CD4-positive, alpha-beta T cell (primary cell): ENCODE results near the gene PIGH. TPM values are rescaled to one million over a fixed set of nuclear protein-coding genes. Genes with fewer than 3 reads are reported as not detected.
A peak's percentile ranks its signal among the peaks of the same experiment; 100 is the strongest.

Source experiments
- ATAC-seq: fragments of 200-7000 bp; cut with Tn5 transposase; one replicate; pipeline ENCODE4 v1.10.0; 2022; ENCODE audit warnings: mild to moderate bottlenecking; ENCODE audit not compliant: poor library complexity
- CTCF ChIA-PET: fragments of 350-600 bp; sonication (Branson Sonifier 250); formaldehyde crosslinking; loops from one replicate; lab custom pipeline; 2021; ENCODE audit warnings: antibody characterized with exemption, inconsistent platforms; lab: Charles Lee
- POLR2A ChIA-PET: fragments of 350-600 bp; sonication (Branson Sonifier 250); formaldehyde crosslinking; loops from one replicate; lab custom pipeline; 2021; ENCODE audit warnings: antibody characterized with exemption, inconsistent platforms; lab: Charles Lee
- DNase-seq, 14 experiments: peaks; one replicate each; pipeline ENCODE4 v3.0.0-alpha.2; 2013 to 2020; ENCODE audit warnings: mixed read lengths in 2 of 14
- H3K27ac ChIP-seq, 2 donors: one replicate each; pipeline versions ENCODE4 v1.5.1 to v1.7.0; 2013; ENCODE audit warnings: low read length in 2 of 2, low read depth in 1 of 2, mild to moderate bottlenecking in 1 of 2
- H3K27me3 ChIP-seq, 2 experiments: 1 replicate in 1 of 2; 2 replicates in 1 of 2; pipeline versions ENCODE4 v1.6.1 to v1.7.0; 2013; ENCODE audit warnings: low read length in 2 of 2, control low read depth in 1 of 2, mild to moderate bottlenecking in 1 of 2, moderate library complexity in 1 of 2; ENCODE audit not compliant: insufficient read depth in 2 of 2, control insufficient read depth in 1 of 2
- H3K36me3 ChIP-seq: one replicate; pipeline ENCODE4 v1.6.1; 2013; ENCODE audit warnings: low read length, control low read depth; ENCODE audit not compliant: insufficient read depth
- H3K4me1 ChIP-seq: one replicate; pipeline ENCODE4 v1.6.1; 2013; ENCODE audit warnings: low read length, control low read depth; ENCODE audit not compliant: insufficient read depth
- H3K4me3 ChIP-seq: one replicate; pipeline ENCODE4 v1.5.1; 2013; ENCODE audit warnings: mild to moderate bottlenecking, low read length, moderate library complexity
- H3K9me3 ChIP-seq, 2 experiments: 1 replicate in 1 of 2; 2 replicates in 1 of 2; pipeline versions ENCODE4 v1.6.1 to v1.7.0; 2013; ENCODE audit warnings: low read length in 2 of 2, mild to moderate bottlenecking in 2 of 2, control low read depth in 1 of 2, moderate library complexity in 1 of 2; ENCODE audit not compliant: control insufficient read depth in 1 of 2, insufficient read depth in 1 of 2
- H3K27ac Mint-ChIP-seq: one replicate; pipeline ENCODE4 v1.8.0; 2020; ENCODE audit warnings: mixed read lengths
- H3K27me3 Mint-ChIP-seq: one replicate; pipeline ENCODE4 v1.8.0; 2021; ENCODE audit warnings: mixed read lengths
- H3K36me3 Mint-ChIP-seq: one replicate; pipeline ENCODE4 v1.8.0; 2021; ENCODE audit warnings: low read depth, mixed read lengths
- H3K4me1 Mint-ChIP-seq: one replicate; pipeline ENCODE4 v1.8.0; 2021; ENCODE audit warnings: low read depth, mixed read lengths
- H3K4me3 Mint-ChIP-seq: one replicate; pipeline ENCODE4 v1.8.0; 2020; ENCODE audit warnings: mild to moderate bottlenecking, mixed read lengths
- H3K9me3 Mint-ChIP-seq: one replicate; pipeline ENCODE4 v1.8.0; 2020; ENCODE audit warnings: mixed read lengths
- intact Hi-C, 2 experiments: fragments of 100-400 bp; cut with DNase I in 1 of 2; cut with micrococcal nuclease in 1 of 2; formaldehyde crosslinking; loops; one replicate each; pipeline versions ENCODE4 v1.15.1 to v1.9.0; 2023 to 2025; cut with DNase I, micrococcal nuclease
- total RNA-seq, 174 experiments: library from RNA in 2 of 174; stranded (reverse) in 2 of 174; gene quantifications; one replicate each; pipeline ENCODE4 v1.2.3 and lab custom pipeline; 2021 to 2026
- TF ChIP-seq, protein P1 (sequence below): fragments of 200-600 bp; IDR thresholded peaks from one replicate; pipeline ENCODE4 v1.8.0; 2022; ENCODE audit warnings: antibody characterized with exemption, mild to moderate bottlenecking

PIGH gene
- total RNA-seq, 2 experiments from 2014 or later: 66.0 to 69.7 TPM

DNA sequence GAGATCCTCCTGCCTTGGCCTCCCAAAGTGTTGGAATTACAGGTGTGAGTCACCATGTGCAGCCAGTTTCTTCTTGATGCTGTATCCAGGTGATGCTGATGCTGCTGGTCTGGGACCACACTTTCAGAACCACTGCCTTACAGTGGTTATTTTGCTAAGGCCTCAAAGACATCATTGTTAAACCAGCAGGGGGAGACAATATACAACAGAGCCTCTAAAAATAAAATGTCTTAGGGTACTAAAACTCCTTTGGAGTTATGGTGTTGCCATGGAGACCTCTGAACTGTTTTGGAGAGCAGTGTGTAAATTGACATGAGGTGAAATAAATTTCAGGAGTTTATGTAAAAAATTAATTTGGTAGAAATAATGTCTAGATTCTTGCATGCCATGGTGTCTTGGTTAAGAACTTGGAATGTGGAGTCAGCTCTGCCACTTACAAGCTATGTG is 18.6 kb upstream of the PIGH start:
- H3K27me3 Mint-ChIP-seq: no peaks in the 10 kb centered on the region
- H3K36me3 ChIP-seq: no peaks in the 10 kb centered on the region
- no peaks in the 10 kb centered on the region for H3K9me3 Mint-ChIP-seq
- DNase-seq: peak in 5 of 14 experiments; percentile 16 to 87 (median 78)
- peaks cover 44% of the 10 kb centered on the region for H3K4me1 Mint-ChIP-seq
- TF ChIP-seq, protein P1, sequence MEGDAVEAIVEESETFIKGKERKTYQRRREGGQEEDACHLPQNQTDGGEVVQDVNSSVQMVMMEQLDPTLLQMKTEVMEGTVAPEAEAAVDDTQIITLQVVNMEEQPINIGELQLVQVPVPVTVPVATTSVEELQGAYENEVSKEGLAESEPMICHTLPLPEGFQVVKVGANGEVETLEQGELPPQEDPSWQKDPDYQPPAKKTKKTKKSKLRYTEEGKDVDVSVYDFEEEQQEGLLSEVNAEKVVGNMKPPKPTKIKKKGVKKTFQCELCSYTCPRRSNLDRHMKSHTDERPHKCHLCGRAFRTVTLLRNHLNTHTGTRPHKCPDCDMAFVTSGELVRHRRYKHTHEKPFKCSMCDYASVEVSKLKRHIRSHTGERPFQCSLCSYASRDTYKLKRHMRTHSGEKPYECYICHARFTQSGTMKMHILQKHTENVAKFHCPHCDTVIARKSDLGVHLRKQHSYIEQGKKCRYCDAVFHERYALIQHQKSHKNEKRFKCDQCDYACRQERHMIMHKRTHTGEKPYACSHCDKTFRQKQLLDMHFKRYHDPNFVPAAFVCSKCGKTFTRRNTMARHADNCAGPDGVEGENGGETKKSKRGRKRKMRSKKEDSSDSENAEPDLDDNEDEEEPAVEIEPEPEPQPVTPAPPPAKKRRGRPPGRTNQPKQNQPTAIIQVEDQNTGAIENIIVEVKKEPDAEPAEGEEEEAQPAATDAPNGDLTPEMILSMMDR: peak; percentile 74
- peak overlapping the region; percentile 94 for H3K4me3 Mint-ChIP-seq
- ATAC-seq: peak; percentile 43
- peak overlapping the region; percentile 83 for H3K27ac Mint-ChIP-seq
- ChIA-PET CTCF (interaction anchor here (0.6 to 2.2 kb wide), 12 partner anchors 12 to 85 kb away, joined by 3 to 18 read pairs (median 6); partner anchors contain the start of genes PIGH, RDH11 and RDH12), POLR2A (interaction anchor here (0.8 to 3.7 kb wide), 7 partner anchors 18 to 259 kb away, joined by 3 to 29 read pairs (median 7); partner anchors contain the start of genes ATP6V1D, EIF2S1, PIGH and RDH11)
- no peaks in the 10 kb centered on the region for H3K9me3 ChIP-seq
- no peak overlapping the region for H3K4me3 ChIP-seq
- intact Hi-C loops: loop anchor here (1.0 to 2.0 kb wide), 5 partner anchors 48 to 86 kb away; partner anchors contain the start of gene RDH11 (in 1 of the 2)
- H3K27ac ChIP-seq: peak overlapping the region in 1 of 2 donors; percentile 86
- H3K4me1 ChIP-seq: peaks cover 21% of the 10 kb centered on the region
- H3K27me3 ChIP-seq: peaks cover 0 to 4% of the 10 kb centered on the region in 2 experiments
- H3K36me3 Mint-ChIP-seq: peaks cover 7% of the 10 kb centered on the region

DNA sequence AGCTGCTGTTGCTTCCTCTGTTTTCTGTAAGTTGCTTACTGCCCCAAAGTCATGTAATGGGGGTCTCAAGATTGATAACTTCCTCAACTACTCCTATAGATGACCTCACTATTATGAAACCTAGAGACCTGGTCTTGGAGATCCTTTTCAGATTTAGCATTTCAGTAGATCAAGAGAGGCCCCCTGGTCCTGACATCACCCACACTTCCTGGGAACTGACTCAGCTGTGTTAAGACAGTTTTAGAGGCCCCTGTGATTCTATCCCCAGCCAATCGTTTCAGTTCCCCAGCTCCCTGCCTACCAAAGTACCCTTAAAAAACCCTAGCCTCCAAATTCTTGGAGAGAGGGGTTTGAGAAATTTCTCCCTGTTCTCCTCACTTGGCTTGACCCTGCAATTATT is 10.4 kb upstream of the PIGH start:
- Histone ChIP-seq H3K27ac (no peak overlapping the region), H3K9me3 (no peaks in the 10 kb centered on the region), H3K27me3 (peaks cover 0 to 6% of the 10 kb centered on the region in 2 experiments), H3K4me1 (no peaks in the 10 kb centered on the region), H3K36me3 (no peaks in the 10 kb centered on the region), H3K4me3 (no peak overlapping the region)
- ATAC-seq: no peak
- Mint-ChIP-seq H3K27me3 (peaks cover 11% of the 10 kb centered on the region), H3K4me3 (no peak overlapping the region), H3K4me1 (no peaks in the 10 kb centered on the region), H3K27ac (no peak overlapping the region), H3K36me3 (no peaks in the 10 kb centered on the region), H3K9me3 (no peaks in the 10 kb centered on the region)
- TF ChIP-seq, protein P1: no peak
- no peak for DNase-seq
- intact Hi-C loops: no loop called here
- CTCF ChIA-PET: no interaction called here
- POLR2A ChIA-PET: interaction anchor here (0.6 kb wide), 1 partner anchor 256 kb away, joined by 3 read pairs; no protein-coding TSS in a partner anchor

DNA sequence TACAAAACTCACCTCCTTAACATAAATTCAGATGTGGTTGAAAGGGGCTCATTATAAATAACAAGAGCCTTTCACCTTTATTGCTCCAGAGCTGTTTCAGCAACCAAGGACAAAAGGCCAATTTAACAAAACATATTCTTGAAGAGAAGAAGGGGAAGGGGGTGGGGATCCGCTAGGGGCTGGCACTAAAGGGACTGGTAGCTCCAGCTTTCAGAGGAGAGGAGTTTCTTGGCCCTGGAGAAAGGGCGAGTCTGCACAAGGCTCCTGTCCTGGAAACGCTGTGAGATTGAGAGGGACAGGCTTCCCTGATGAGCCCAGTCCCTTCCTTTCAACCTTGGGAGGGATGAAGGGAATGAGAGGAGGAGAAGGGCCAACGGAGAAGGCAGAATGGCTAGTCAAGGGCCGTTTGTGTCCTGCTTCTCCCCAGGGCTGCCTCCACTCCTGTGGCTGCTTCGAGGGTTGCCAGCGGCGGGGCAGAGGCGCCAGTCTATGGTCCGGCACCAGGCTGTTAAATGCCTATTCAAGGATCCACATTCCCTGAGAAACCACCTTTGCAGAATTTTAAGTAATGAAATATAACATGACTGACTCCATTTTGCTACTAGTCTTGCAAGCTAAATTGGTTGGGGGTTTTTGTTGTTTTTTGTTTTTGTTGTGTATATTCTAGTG is 9.7 kb upstream of the PIGH start:
- intact Hi-C loops: no loop called here
- H3K27ac ChIP-seq: no peak overlapping the region
- no peak overlapping the region for H3K4me3 ChIP-seq
- ChIA-PET POLR2A (interaction anchor here (0.6 kb wide), 1 partner anchor 257 kb away, joined by 3 read pairs; no protein-coding TSS in a partner anchor), CTCF (no interaction called here)
- no peaks in the 10 kb centered on the region for H3K9me3 ChIP-seq
- H3K9me3 Mint-ChIP-seq: no peaks in the 10 kb centered on the region
- H3K36me3 Mint-ChIP-seq: no peaks in the 10 kb centered on the region
- H3K4me1 ChIP-seq: no peaks in the 10 kb centered on the region
- no peak overlapping the region for H3K4me3 Mint-ChIP-seq
- H3K4me1 Mint-ChIP-seq: no peaks in the 10 kb centered on the region
- no peak overlapping the region for H3K27ac Mint-ChIP-seq
- H3K27me3 Mint-ChIP-seq: peaks cover 11% of the 10 kb centered on the region
- H3K27me3 ChIP-seq: peaks cover 0 to 6% of the 10 kb centered on the region in 2 experiments
- H3K36me3 ChIP-seq: no peaks in the 10 kb centered on the region
- no peak for DNase-seq
- TF ChIP-seq, protein P1: no peak
- ATAC-seq: no peak
